ENCODE results near the gene WDR17. TPM values are rescaled to one million over a fixed set of nuclear protein-coding genes. Genes with fewer than 3 reads are reported as not detected.

WDR17 gene
- total and polyA plus RNA-seq, 2 donors (not counting 1 experiment from before 2014, with no cell fraction given): 2.1 to 7.1 TPM

DNA sequence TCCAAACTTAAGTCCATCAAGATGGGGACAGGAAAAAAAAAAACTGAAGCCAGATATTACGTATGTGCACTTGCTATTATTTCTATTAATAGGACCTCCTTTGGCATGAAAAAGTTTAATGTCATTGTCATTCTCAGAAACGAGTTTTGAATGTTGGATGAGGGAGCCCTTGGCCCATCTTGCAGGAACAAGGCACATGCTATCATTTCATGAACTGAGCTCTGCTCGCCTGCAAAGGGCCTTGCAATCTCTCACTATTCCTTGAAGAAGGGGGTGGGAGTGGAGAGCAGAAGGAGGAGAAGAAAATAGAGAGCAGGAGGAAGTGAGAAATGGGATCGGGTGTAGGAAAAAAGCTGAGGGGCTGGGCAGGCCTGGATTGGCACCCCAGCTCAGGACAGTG is 164.0 kb downstream of the WDR17 start:
- Histone ChIP-seq H3K4me2 (replicated peaks; ENCODE audit: low read depth, low read length, poor library complexity, severe bottlenecking) (no peak overlapping the region), H2AFZ (ENCODE audit: insufficient read depth, low read depth, low read length, poor library complexity, severe bottlenecking) (no peak overlapping the region), H3K27ac (ENCODE audit: low read length in 2 of 2) (no peak overlapping the region), H3K79me2 (ENCODE audit: control insufficient read depth, insufficient read depth, low read length) (no peaks in the 10 kb centered on the region), H4K20me1 (ENCODE audit: control insufficient read depth, insufficient read depth, low read length, poor library complexity, severe bottlenecking) (no peaks in the 10 kb centered on the region), H3K27me3 (replicated peaks in 1 of 4; ENCODE audit: control extremely low read depth in 1 of 4, control insufficient read depth in 3 of 4, insufficient read depth in 4 of 4, low read length in 3 of 4) (peaks cover 0 to 3% (median 0%) of the 10 kb centered on the region in 4 experiments), H3K36me3 (replicated peaks in 1 of 2; ENCODE audit: control extremely low read depth in 1 of 2, control insufficient read depth in 1 of 2, extremely low read depth in 1 of 2, insufficient read depth in 2 of 2, low read length in 1 of 2) (no peaks in the 10 kb centered on the region), H3K4me3 (ENCODE audit: control extremely low read depth in 1 of 5, extremely low read depth in 1 of 5, insufficient read depth in 1 of 5, low read depth in 2 of 5, low read length in 4 of 5) (no peak overlapping the region), H3K4me1 (ENCODE audit: control insufficient read depth in 2 of 2, insufficient read depth in 2 of 2, low read length in 2 of 2) (no peaks in the 10 kb centered on the region), H3K9me3 (ENCODE audit: control extremely low read depth in 1 of 3, control insufficient read depth in 2 of 3, insufficient read depth in 1 of 3, low read length in 2 of 3) (no peaks in the 10 kb centered on the region), H3K9ac (ENCODE audit: low read length) (no peak overlapping the region)
- DNase-seq (no peak), ATAC-seq (ENCODE audit: low read depth) (no peak)
- H3K27ac Mint-ChIP-seq: no peak overlapping the region
- no peak overlapping the region for H3K4me3 Mint-ChIP-seq
- H3K9me3 Mint-ChIP-seq (ENCODE audit: insufficient read depth): no peaks in the 10 kb centered on the region
- intact Hi-C loops (cut with micrococcal nuclease): no loop called here
- WGBS (ENCODE audit: insufficient coverage): 63% methylated on average over 2 of the region's 4 CpGs
- TF ChIP-seq, protein P1, sequence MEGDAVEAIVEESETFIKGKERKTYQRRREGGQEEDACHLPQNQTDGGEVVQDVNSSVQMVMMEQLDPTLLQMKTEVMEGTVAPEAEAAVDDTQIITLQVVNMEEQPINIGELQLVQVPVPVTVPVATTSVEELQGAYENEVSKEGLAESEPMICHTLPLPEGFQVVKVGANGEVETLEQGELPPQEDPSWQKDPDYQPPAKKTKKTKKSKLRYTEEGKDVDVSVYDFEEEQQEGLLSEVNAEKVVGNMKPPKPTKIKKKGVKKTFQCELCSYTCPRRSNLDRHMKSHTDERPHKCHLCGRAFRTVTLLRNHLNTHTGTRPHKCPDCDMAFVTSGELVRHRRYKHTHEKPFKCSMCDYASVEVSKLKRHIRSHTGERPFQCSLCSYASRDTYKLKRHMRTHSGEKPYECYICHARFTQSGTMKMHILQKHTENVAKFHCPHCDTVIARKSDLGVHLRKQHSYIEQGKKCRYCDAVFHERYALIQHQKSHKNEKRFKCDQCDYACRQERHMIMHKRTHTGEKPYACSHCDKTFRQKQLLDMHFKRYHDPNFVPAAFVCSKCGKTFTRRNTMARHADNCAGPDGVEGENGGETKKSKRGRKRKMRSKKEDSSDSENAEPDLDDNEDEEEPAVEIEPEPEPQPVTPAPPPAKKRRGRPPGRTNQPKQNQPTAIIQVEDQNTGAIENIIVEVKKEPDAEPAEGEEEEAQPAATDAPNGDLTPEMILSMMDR (IDR thresholded peaks at IDR 0.05): no peak
- no peak for TF ChIP-seq EZH2 (IDR thresholded peaks at IDR 0.05; ENCODE audit: borderline replicate concordance, insufficient read depth, low read depth, low read length, poor library complexity, severe bottlenecking)
- CTCF ChIA-PET: no interaction called here
- H3K27me3 Mint-ChIP-seq: peaks cover 31% of the 10 kb centered on the region
- no peaks in the 10 kb centered on the region for H3K4me1 Mint-ChIP-seq
- POLR2A ChIA-PET: no interaction called here

Small RNA genes lying within 50 kb of the gene (small RNA-seq; reads per million reads assigned to genes)
- not detected for gene RF00432 (ENCODE audit: insufficient read length, low read depth, low replicate concordance)

Other genes with a start within 250 kb of the WDR17 start
- gene SPATA4, start 129.7 kb downstream of the WDR17 start, total RNA-seq: not detected in 2 replicates
- gene SPATA4, start 129.7 kb downstream of the WDR17 start, polyA plus RNA-seq: not detected in 2 replicates
- not detected in 2 replicates for gene ASB5, start 203.4 kb downstream of the WDR17 start, total RNA-seq
- gene ASB5, start 203.4 kb downstream of the WDR17 start, polyA plus RNA-seq: not detected in 2 replicates

Data from B cell (primary cell).